Measurements from ENCODE around the gene LRRN1.

DNA sequence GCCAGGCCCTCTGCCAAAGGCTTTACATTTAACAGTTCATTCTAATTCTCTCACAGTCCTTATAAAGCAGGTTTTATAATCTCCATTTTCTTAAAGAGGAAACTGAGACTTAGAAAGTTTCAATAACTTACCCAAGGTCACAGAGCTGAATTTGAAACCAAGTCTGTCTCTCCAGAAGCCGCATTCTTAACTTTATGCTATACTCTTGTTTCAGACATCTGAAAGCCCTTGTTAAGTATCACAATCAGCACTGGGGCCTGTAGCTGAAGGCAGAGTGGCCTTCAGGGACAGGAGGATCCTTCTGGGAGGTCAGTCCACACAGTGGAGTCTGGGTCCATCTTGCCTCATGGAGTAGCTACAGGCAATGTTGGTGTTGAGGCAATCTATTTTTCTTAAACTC lies 27.9 kb downstream of the LRRN1 start:
- TF ChIP-seq FOXP2 (optimal IDR thresholded peaks at IDR 0.05; ENCODE audit: borderline replicate concordance, extremely low read depth, extremely low read length, insufficient read depth) (no peak), POLR2AphosphoS5 (IDR thresholded peaks at IDR 0.05; ENCODE audit: low read depth, low read length) (no peak), TAF1 (IDR thresholded peaks at IDR 0.05; ENCODE audit: borderline replicate concordance, insufficient read depth, low read length) (no peak), SIN3A (IDR thresholded peaks at IDR 0.05; ENCODE audit: borderline replicate concordance, insufficient read depth, low read length) (no peak)
- TF ChIP-seq, protein P1, sequence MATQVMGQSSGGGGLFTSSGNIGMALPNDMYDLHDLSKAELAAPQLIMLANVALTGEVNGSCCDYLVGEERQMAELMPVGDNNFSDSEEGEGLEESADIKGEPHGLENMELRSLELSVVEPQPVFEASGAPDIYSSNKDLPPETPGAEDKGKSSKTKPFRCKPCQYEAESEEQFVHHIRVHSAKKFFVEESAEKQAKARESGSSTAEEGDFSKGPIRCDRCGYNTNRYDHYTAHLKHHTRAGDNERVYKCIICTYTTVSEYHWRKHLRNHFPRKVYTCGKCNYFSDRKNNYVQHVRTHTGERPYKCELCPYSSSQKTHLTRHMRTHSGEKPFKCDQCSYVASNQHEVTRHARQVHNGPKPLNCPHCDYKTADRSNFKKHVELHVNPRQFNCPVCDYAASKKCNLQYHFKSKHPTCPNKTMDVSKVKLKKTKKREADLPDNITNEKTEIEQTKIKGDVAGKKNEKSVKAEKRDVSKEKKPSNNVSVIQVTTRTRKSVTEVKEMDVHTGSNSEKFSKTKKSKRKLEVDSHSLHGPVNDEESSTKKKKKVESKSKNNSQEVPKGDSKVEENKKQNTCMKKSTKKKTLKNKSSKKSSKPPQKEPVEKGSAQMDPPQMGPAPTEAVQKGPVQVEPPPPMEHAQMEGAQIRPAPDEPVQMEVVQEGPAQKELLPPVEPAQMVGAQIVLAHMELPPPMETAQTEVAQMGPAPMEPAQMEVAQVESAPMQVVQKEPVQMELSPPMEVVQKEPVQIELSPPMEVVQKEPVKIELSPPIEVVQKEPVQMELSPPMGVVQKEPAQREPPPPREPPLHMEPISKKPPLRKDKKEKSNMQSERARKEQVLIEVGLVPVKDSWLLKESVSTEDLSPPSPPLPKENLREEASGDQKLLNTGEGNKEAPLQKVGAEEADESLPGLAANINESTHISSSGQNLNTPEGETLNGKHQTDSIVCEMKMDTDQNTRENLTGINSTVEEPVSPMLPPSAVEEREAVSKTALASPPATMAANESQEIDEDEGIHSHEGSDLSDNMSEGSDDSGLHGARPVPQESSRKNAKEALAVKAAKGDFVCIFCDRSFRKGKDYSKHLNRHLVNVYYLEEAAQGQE (IDR thresholded peaks at IDR 0.05; ENCODE audit: insufficient read depth in 1 of 2, low read depth in 2 of 2, low read length in 2 of 2): no peak

Data from PFSK-1 (cell line).